Cardiac muscle cell (in vitro differentiated cells and primary cell): ENCODE measurements around the gene TIMM50. TPM values are rescaled to one million over a fixed set of nuclear protein-coding genes. Genes with fewer than 3 reads are reported as not detected.

Experiments
- DNase-seq, 2 donors: peaks; one replicate each; pipeline versions ENCODE4 v3.0.0 to v3.0.0-alpha.2; 2010 to 2017; ENCODE audit warnings: low read depth in 1 of 2, low spot score in 1 of 2
- H3K27ac ChIP-seq: fragments of 200-600 bp; sonication (generic); 2 replicates; pipeline ENCODE4 v1.5.1; 2016
- H3K27me3 ChIP-seq: fragments of 200-600 bp; sonication (generic); 2 replicates; pipeline ENCODE4 v1.6.0; 2016; ENCODE audit warnings: control low read depth
- H3K36me3 ChIP-seq: fragments of 200-600 bp; sonication (generic); 2 replicates; pipeline ENCODE4 v1.5.1; 2016; ENCODE audit warnings: control low read depth
- H3K4me1 ChIP-seq: fragments of 200-600 bp; sonication (generic); 2 replicates; pipeline ENCODE4 v1.8.1; 2017; ENCODE audit warnings: low read depth, mild to moderate bottlenecking, mixed run types
- H3K4me3 ChIP-seq: fragments of 200-600 bp; sonication (generic); 2 replicates; pipeline ENCODE4 v1.5.1; 2016; ENCODE audit warnings: mild to moderate bottlenecking
- H3K9me3 ChIP-seq: fragments of 200-600 bp; sonication (generic); 2 replicates; pipeline ENCODE4 v1.5.1; 2017; ENCODE audit warnings: low read depth, mild to moderate bottlenecking, control low read depth
- polyA plus RNA-seq: library from polyadenylated mRNA; unstranded; fragments of >200 nt; fragmentation: Nextera tagmentation; extraction: Ambion mirVana; gene quantifications from 2 replicates; pipeline ENCODE4 v1.2.1, GENCODE V29; 2016
- total RNA-seq: library from RNA; depleted of rRNA; stranded (reverse); fragments of >200 nt; gene quantifications from 2 replicates; pipeline ENCODE4 v1.2.3, GENCODE V29; 2016
- TF ChIP-seq, protein P1 (sequence below): IDR thresholded peaks from 2 replicates; pipeline ENCODE4 v1.5.1; 2012; ENCODE audit warnings: low read depth, mild to moderate bottlenecking, low read length

TIMM50 gene
- total and polyA plus RNA-seq, 2 experiments from 2014 or later: 80.4 to 93.3 TPM

DNA sequence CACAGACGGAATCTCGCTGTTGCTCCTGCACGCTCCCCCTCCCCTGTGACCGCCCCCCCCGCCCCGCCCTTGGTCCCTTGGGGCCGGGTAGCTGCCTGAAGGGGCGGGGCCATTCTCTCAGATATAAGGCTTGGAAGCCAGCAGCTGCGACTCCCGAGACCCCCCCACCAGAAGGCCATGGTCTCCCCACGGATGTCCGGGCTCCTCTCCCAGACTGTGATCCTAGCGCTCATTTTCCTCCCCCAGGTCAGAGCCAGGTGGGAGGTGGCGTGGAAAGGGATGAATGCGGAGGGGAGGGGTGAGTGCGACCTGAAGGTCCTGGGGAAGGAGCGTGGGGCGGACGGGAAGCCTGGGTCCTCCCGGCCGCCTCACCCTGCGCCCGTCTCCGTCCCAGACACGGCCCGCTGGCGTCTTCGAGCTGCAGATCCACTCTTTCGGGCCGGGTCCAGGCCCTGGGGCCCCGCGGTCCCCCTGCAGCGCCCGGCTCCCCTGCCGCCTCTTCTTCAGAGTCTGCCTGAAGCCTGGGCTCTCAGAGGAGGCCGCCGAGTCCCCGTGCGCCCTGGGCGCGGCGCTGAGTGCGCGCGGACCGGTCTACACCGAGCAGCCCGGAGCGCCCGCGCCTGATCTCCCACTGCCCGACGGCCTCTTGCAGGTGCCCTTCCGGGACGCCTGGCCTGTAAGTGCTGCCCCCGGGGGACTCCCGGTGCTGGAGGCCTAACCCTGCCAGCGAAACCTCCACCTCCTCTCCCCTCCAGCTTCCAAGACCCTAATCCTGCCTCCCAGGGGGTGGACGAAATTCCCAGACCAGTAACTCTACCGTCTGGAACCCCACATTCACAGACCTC, 18.4 kb downstream of the TIMM50 start, which contains the start of gene DLL3:
Gene DLL3 (plus strand): TSS at position 150 of the 845 bp plus-strand sequence. CDS start 28 bp downstream, at position 178.
- Histone ChIP-seq H3K4me3 (peak within 1 kb of the TSS; percentile 28), H3K27ac (no peak within 1 kb of the TSS), H3K36me3 (no peaks in the 10 kb centered on the region), H3K4me1 (no peaks in the 10 kb centered on the region), H3K9me3 (no peaks in the 10 kb centered on the region), H3K27me3 (peaks cover 15% of the 10 kb centered on the region)
- peak; percentile 23 to 58 for DNase-seq
- TF ChIP-seq, protein P1, sequence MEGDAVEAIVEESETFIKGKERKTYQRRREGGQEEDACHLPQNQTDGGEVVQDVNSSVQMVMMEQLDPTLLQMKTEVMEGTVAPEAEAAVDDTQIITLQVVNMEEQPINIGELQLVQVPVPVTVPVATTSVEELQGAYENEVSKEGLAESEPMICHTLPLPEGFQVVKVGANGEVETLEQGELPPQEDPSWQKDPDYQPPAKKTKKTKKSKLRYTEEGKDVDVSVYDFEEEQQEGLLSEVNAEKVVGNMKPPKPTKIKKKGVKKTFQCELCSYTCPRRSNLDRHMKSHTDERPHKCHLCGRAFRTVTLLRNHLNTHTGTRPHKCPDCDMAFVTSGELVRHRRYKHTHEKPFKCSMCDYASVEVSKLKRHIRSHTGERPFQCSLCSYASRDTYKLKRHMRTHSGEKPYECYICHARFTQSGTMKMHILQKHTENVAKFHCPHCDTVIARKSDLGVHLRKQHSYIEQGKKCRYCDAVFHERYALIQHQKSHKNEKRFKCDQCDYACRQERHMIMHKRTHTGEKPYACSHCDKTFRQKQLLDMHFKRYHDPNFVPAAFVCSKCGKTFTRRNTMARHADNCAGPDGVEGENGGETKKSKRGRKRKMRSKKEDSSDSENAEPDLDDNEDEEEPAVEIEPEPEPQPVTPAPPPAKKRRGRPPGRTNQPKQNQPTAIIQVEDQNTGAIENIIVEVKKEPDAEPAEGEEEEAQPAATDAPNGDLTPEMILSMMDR: no peak

DNA sequence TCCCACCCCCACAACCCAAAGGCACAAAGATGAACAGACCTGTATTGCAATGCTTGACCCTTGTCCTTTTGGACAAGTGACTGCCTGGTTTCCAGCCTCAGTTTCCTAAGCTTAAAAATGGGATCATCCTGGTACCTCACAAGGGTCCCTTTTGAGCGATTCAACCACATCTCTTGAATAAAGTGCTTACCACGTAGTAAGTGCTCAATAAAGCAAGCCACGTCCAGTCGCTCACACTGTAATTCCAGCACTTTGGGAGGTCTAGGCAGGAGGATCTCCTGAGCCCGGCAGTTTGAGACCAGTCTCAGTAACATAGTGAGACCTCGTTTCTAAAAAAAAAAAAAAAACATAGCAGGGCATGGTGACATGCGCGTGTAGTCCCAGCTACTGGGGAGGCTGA, 19.3 kb downstream of the TIMM50 start:
- no peak for DNase-seq
- TF ChIP-seq, protein P1: no peak
- H3K27ac ChIP-seq: no peak overlapping the region
- H3K9me3 ChIP-seq: no peaks in the 10 kb centered on the region
- H3K36me3 ChIP-seq: no peaks in the 10 kb centered on the region
- no peak overlapping the region for H3K4me3 ChIP-seq
- H3K27me3 ChIP-seq: peaks cover 15% of the 10 kb centered on the region
- H3K4me1 ChIP-seq: no peaks in the 10 kb centered on the region

DNA sequence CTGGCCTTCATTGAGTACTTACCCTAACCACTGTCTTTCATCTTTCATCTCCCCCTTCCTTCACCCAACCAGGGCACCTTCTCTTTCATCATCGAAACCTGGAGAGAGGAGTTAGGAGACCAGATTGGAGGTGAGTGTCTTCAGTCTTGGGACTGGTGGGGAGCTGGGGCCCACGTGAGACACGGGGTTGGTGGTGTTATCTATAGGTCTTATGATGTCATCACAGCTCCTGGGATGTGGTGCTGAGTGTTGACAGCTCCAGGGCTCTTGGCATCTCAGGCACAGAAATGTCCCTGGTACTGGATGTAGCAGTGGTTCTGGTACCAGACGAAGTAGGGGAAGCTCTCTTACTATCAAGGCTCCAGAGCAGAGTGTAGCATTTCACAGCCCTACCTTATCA, 19.9 kb downstream of the TIMM50 start:
- Histone ChIP-seq H3K4me1 (no peaks in the 10 kb centered on the region), H3K9me3 (no peaks in the 10 kb centered on the region), H3K27me3 (peaks cover 15% of the 10 kb centered on the region), H3K36me3 (no peaks in the 10 kb centered on the region), H3K27ac (no peak overlapping the region), H3K4me3 (no peak overlapping the region)
- no peak for DNase-seq
- TF ChIP-seq, protein P1: no peak

DNA sequence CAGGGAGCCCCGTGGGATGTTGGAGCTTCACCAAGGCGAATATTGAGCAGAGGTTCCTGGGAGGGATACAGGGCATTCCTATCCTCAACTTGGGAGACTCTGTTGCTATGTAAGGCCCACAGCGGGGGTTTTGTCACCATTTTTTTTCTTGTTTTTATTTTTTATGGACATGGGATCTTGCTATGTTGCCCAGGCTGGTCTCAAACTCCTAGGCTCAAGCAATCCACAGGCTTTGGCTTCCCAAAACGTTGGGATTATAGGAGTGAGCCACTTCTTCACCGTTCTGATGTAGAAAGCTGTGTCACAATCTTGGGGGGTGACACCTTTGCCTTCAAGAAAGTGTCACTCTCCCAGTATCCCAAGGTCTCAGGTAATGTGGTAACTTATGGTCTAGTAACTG, 20.7 kb downstream of the TIMM50 start:
- TF ChIP-seq, protein P1: no peak
- Histone ChIP-seq H3K27me3 (peaks cover 15% of the 10 kb centered on the region), H3K36me3 (no peaks in the 10 kb centered on the region), H3K4me3 (no peak overlapping the region), H3K27ac (no peak overlapping the region), H3K9me3 (no peaks in the 10 kb centered on the region), H3K4me1 (no peaks in the 10 kb centered on the region)
- DNase-seq: no peak

DNA sequence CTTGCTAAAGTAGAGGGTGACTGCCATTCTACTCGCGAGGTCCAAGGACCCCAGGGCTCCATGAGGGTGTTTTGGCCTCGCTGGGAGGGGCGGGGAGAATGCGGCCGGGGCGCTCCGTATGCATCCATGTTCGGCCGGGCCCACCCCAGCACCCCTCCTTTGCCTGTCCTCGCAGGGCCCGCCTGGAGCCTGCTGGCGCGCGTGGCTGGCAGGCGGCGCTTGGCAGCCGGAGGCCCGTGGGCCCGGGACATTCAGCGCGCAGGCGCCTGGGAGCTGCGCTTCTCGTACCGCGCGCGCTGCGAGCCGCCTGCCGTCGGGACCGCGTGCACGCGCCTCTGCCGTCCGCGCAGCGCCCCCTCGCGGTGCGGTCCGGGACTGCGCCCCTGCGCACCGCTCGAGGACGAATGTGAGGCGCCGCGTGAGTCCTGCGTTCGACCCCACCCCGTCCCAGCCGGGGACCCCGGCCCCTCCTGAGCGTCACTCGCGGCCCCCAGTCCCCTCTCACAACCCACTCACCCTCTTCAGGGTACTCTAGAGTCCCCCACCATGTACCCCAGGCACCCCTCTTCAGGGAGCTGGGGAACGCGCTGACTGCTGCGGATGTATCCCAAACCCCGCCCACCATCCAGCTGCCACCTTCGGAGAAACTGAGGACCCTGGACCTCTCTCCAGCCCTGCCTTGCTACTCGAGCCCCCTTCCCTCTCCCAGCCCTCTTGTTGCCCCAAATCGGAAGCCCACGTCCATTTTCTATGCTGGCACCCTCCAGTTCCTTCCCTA, 22.2 kb downstream of the TIMM50 start:
- Histone ChIP-seq H3K27ac (no peak overlapping the region), H3K4me1 (no peaks in the 10 kb centered on the region), H3K9me3 (no peaks in the 10 kb centered on the region), H3K36me3 (no peaks in the 10 kb centered on the region), H3K4me3 (no peak overlapping the region), H3K27me3 (peaks cover 25% of the 10 kb centered on the region)
- TF ChIP-seq, protein P1: peak; percentile 57
- DNase-seq: peak; percentile 82 to 85
